Endothelial cell of umbilical vein (primary cell): ENCODE results near the gene AQP12B. TPM values are rescaled to one million over a fixed set of nuclear protein-coding genes. Genes with fewer than 3 reads are reported as not detected.

Source experiments
- BruUV-seq: library from RNA; stranded (reverse); fragments of 400-500 nt; replicated peaks from 2 replicates; lab custom pipeline; 2021; lab: Mats Ljungman, UMichigan
- CTCF ChIA-PET: fragments of 300-600, 350-600 bp; sonication (Branson Sonifier 250); formaldehyde crosslinking; loops from one replicate; lab custom pipeline; 2021; ENCODE audit warnings: antibody characterized with exemption, inconsistent platforms; lab: Charles Lee
- POLR2A ChIA-PET: fragments of 300-600, 350-600 bp; sonication (Branson Sonifier 250); formaldehyde crosslinking; loops from one replicate; lab custom pipeline; 2021; ENCODE audit warnings: antibody characterized with exemption, inconsistent platforms; lab: Charles Lee
- DNase-seq: peaks from one replicate; pipeline ENCODE4 v3.0.0-alpha.2; 2011; ENCODE audit warnings: low read depth, low spot score
- FAIRE-seq: peaks from 2 replicates; lab custom pipeline; 2011; peaks lifted over from hg19 to GRCh38; lab: Jason Lieb, UNC
- H2AFZ ChIP-seq: 2 replicates; pipeline ENCODE4 v1.6.0; 2012; ENCODE audit warnings: low read depth, low read length, control low read depth, inconsistent platforms
- H3K27ac ChIP-seq: 2 replicates; pipeline ENCODE4 v1.5.1; 2011; ENCODE audit warnings: low read depth, mild to moderate bottlenecking, control low read depth, low read length, moderate library complexity; ENCODE audit not compliant: insufficient read depth
- H3K27me3 ChIP-seq, 2 experiments: 2 replicates each; pipeline versions ENCODE4 v1.6.0 to v1.6.1; 2011; ENCODE audit warnings: low read length in 2 of 2, mixed read lengths in 1 of 2; ENCODE audit not compliant: control insufficient read depth in 2 of 2, insufficient read depth in 2 of 2
- H3K36me3 ChIP-seq, 2 experiments: 2 replicates in 1 of 2; 3 replicates in 1 of 2; pipeline ENCODE4 v1.5.1; 2011; ENCODE audit warnings: low read length in 2 of 2, mild to moderate bottlenecking in 1 of 2, moderate library complexity in 1 of 2; ENCODE audit not compliant: control insufficient read depth in 2 of 2, insufficient read depth in 2 of 2; ENCODE audit errors: extremely low read depth in 1 of 2
- H3K4me1 ChIP-seq: 3 replicates; pipeline ENCODE4 v1.5.1; 2011; ENCODE audit warnings: mild to moderate bottlenecking, low read length; ENCODE audit not compliant: control insufficient read depth, insufficient read depth; ENCODE audit errors: extremely low read depth
- H3K4me2 ChIP-seq: 2 replicates; pipeline ENCODE4 v1.6.1; 2011; ENCODE audit warnings: low read length, control low read depth, mixed read lengths; ENCODE audit not compliant: insufficient read depth
- H3K4me3 ChIP-seq, 3 experiments: fragments of 200-600 bp in 1 of 3; sonication (generic), shearing (Covaris generic) in 1 of 3; replicated peaks in 1 of 3; 2 replicates each; pipeline ENCODE4 v1.5.1; 2011 to 2016; ENCODE audit warnings: control low read depth in 3 of 3, low read length in 3 of 3, mild to moderate bottlenecking in 2 of 3, inconsistent platforms in 1 of 3, low read depth in 1 of 3, moderate library complexity in 1 of 3; ENCODE audit not compliant: insufficient read depth in 1 of 3
- H3K79me2 ChIP-seq: 2 replicates; pipeline ENCODE4 v1.6.0; 2012; ENCODE audit warnings: low read length, inconsistent platforms; ENCODE audit not compliant: control insufficient read depth, insufficient read depth
- H3K9ac ChIP-seq: replicated peaks from 2 replicates; pipeline ENCODE3; 2011; ENCODE audit warnings: low read length, control low read depth; ENCODE audit not compliant: insufficient read depth; ENCODE audit errors: extremely low read depth
- H3K9me1 ChIP-seq: replicated peaks from 3 replicates; pipeline ENCODE4 v1.6.0; 2011; ENCODE audit warnings: mild to moderate bottlenecking, low read length; ENCODE audit not compliant: control insufficient read depth, insufficient read depth; ENCODE audit errors: extremely low read depth
- H3K9me3 ChIP-seq: replicated peaks from 2 replicates; pipeline ENCODE4 v1.5.1; 2012; ENCODE audit warnings: low read length, inconsistent platforms; ENCODE audit not compliant: control insufficient read depth, insufficient read depth
- H4K20me1 ChIP-seq: replicated peaks from 2 replicates; pipeline ENCODE3; 2011; ENCODE audit warnings: mild to moderate bottlenecking, low read length; ENCODE audit not compliant: control insufficient read depth, insufficient read depth; ENCODE audit errors: extremely low read depth
- EZH2 ChIP-seq: IDR thresholded peaks from 2 replicates; pipeline ENCODE4 v1.6.1; 2012; ENCODE audit warnings: borderline replicate concordance, low read depth, mild to moderate bottlenecking, moderate library complexity, low read length, inconsistent platforms; ENCODE audit not compliant: severe bottlenecking
- FOS ChIP-seq: IDR thresholded peaks from 2 replicates; pipeline ENCODE4 v1.6.1; 2011; ENCODE audit warnings: mild to moderate bottlenecking, low read length, moderate library complexity, borderline replicate concordance; ENCODE audit not compliant: insufficient read depth
- GATA2 ChIP-seq: IDR thresholded peaks from 2 replicates; pipeline ENCODE4 v1.7.0; 2011; ENCODE audit warnings: low read depth, mild to moderate bottlenecking, moderate library complexity, mixed read lengths, low read length; ENCODE audit not compliant: insufficient read length, insufficient read depth
- JUN ChIP-seq: IDR thresholded peaks from 2 replicates; pipeline ENCODE4 v1.6.1; 2011; ENCODE audit warnings: borderline replicate concordance, low read depth; ENCODE audit not compliant: insufficient read length, insufficient read depth
- MAX ChIP-seq: IDR thresholded peaks from 2 replicates; pipeline ENCODE4 v1.6.1; 2011; ENCODE audit not compliant: insufficient read depth, insufficient read length
- MYC ChIP-seq: IDR thresholded peaks from one replicate; pipeline ENCODE4 v1.6.1; 2011; ENCODE audit warnings: mild to moderate bottlenecking, low read depth, low read length
- POLR2AphosphoS5 ChIP-seq: IDR thresholded peaks from 2 replicates; pipeline ENCODE4 v1.6.1; 2012; ENCODE audit warnings: low read depth, mild to moderate bottlenecking, control low read depth, low read length, moderate library complexity; ENCODE audit not compliant: insufficient read depth
- dilution Hi-C: fragments of 300-500 bp; cut with MboI; formaldehyde crosslinking; loops from one replicate; pipeline ENCODE4 v1.15.0; 2019; ENCODE audit warnings: low sequenced_read_pairs; ENCODE audit not compliant: extremely low pct_ligation_motif_present
- intact Hi-C: fragments of 100-400 bp; cut with micrococcal nuclease; formaldehyde crosslinking; loops from one replicate; pipeline ENCODE4 v1.10.0; 2022
- polyA plus RNA-seq, 4 experiments: library from polyadenylated mRNA; depleted of rRNA in 3 of 4; stranded (reverse) in 3 of 4; unstranded in 1 of 4; fragments of >200 nt; gene quantifications; 2 replicates each; pipeline versions ENCODE4 v1.2.1 to v1.2.3, GENCODE V29; 2011 to 2012; ENCODE audit warnings: missing spikeins in 1 of 4
- total RNA-seq: library from RNA; stranded (reverse); gene quantifications from 2 replicates; pipeline ENCODE4 v1.2.3, GENCODE V29; 2021

Gene AQP12B
- total and polyA plus RNA-seq, 2 donors (not counting 3 experiments of a cell fraction or from before 2014, with no cell fraction given), result not detected

GRCh38 chr2:240723851-240724250, 41.2 kb upstream of the AQP12B start:
- CTCF ChIA-PET, result no interaction called here
- Histone ChIP-seq H3K9me1 (no peaks in the 10 kb centered on the region), H3K9ac (no peak overlapping the region), H3K27me3 (no peaks in the 10 kb centered on the region), H4K20me1 (no peaks in the 10 kb centered on the region), H2AFZ (no peak overlapping the region), H3K36me3 (no peaks in the 10 kb centered on the region), H3K4me1 (no peaks in the 10 kb centered on the region), H3K4me2 (no peak overlapping the region), H3K9me3 (no peaks in the 10 kb centered on the region), H3K79me2 (no peaks in the 10 kb centered on the region), H3K4me3 (no peak overlapping the region), H3K27ac (no peak overlapping the region)
- POLR2A ChIA-PET, result no interaction called here
- FAIRE-seq (no peak), DNase-seq (no peak)
- intact Hi-C loops (no loop called here), dilution Hi-C loops (no loop called here)
- no TSS peak for BruUV-seq
- TF ChIP-seq EZH2 (no peak), MYC (no peak), JUN (no peak), POLR2AphosphoS5 (no peak)

- intact Hi-C loops, result no loop called here
- Histone ChIP-seq H3K4me1 (no peaks in the 10 kb centered on the region), H3K27me3 (no peaks in the 10 kb centered on the region), H2AFZ (no peak overlapping the region), H3K79me2 (no peaks in the 10 kb centered on the region), H3K36me3 (no peaks in the 10 kb centered on the region), H3K9me3 (no peaks in the 10 kb centered on the region), H3K4me3 (no peak overlapping the region), H3K9ac (no peak overlapping the region), H4K20me1 (no peaks in the 10 kb centered on the region), H3K4me2 (no peak overlapping the region), H3K27ac (no peak overlapping the region), H3K9me1 (no peaks in the 10 kb centered on the region)
- FAIRE-seq (no peak), DNase-seq (no peak)
- TF ChIP-seq POLR2AphosphoS5 (no peak), MAX (no peak), FOS (no peak), GATA2 (no peak), EZH2 (no peak), JUN (no peak)
- POLR2A ChIA-PET, result no interaction called here
- BruUV-seq, result no TSS peak
- dilution Hi-C loops, result no loop called here
- CTCF ChIA-PET, result no interaction called here
These were observed 40.4 kb upstream of the AQP12B start for GRCh38 chr2:240722796-240723735.
